DND-41 (cell line): ENCODE data around the gene TUBB6.

Experiments used
- ATAC-seq: fragments of 200-7000 bp; cut with Tn5 transposase; 3 replicates; pipeline ENCODE4 v1.9.1; 2021; ENCODE audit warnings: low read depth; ENCODE audit not compliant: insufficient read depth
- DNase-seq: peaks from one replicate; pipeline ENCODE4 v3.0.0-alpha.2; 2020
- H2AFZ ChIP-seq: 2 replicates; pipeline ENCODE4 v1.6.0; 2012; ENCODE audit warnings: low read depth, low read length
- H3K27ac ChIP-seq: 2 replicates; pipeline ENCODE4 v1.5.1; 2012; ENCODE audit warnings: low read length, inconsistent platforms
- H3K27me3 ChIP-seq: fragments of 200-600 bp; sonication (generic); 2 replicates; pipeline ENCODE4 v1.6.0; 2012; ENCODE audit warnings: low read length, mild to moderate bottlenecking, inconsistent platforms; ENCODE audit not compliant: insufficient read depth, poor library complexity
- H3K36me3 ChIP-seq: 2 replicates; pipeline ENCODE4 v1.5.1; 2012; ENCODE audit warnings: low read length, inconsistent platforms; ENCODE audit not compliant: insufficient read depth
- H3K4me1 ChIP-seq: 2 replicates; pipeline ENCODE4 v1.5.1; 2012; ENCODE audit warnings: mild to moderate bottlenecking, low read length; ENCODE audit not compliant: insufficient read depth
- H3K4me2 ChIP-seq: 2 replicates; pipeline ENCODE4 v1.6.0; 2012; ENCODE audit warnings: mild to moderate bottlenecking, moderate library complexity, low read length, inconsistent platforms; ENCODE audit not compliant: insufficient read depth
- H3K4me3 ChIP-seq, 2 experiments: fragments of 200-600 bp in 1 of 2; shearing (Covaris generic) in 1 of 2; 2 replicates each; pipeline ENCODE4 v1.5.1; 2012 to 2016; ENCODE audit warnings: inconsistent platforms in 2 of 2, low read length in 2 of 2, mild to moderate bottlenecking in 2 of 2, low read depth in 1 of 2, moderate library complexity in 1 of 2
- H3K79me2 ChIP-seq: 2 replicates; pipeline ENCODE4 v1.6.0; 2012; ENCODE audit warnings: low read length, inconsistent platforms; ENCODE audit not compliant: insufficient read depth
- H3K9ac ChIP-seq: 2 replicates; pipeline ENCODE4 v1.6.0; 2012; ENCODE audit warnings: low read depth, mild to moderate bottlenecking, inconsistent platforms, low read length, moderate library complexity
- H3K9me3 ChIP-seq: 2 replicates; pipeline ENCODE4 v1.5.1; 2012; ENCODE audit warnings: low read length, moderate library complexity, mild to moderate bottlenecking, inconsistent platforms; ENCODE audit not compliant: insufficient read depth, severe bottlenecking
- H4K20me1 ChIP-seq: 2 replicates; pipeline ENCODE4 v1.6.0; 2012; ENCODE audit warnings: low read length; ENCODE audit not compliant: insufficient read depth
- EZH2 ChIP-seq: IDR thresholded peaks from 3 replicates; pipeline ENCODE4 v1.6.1; 2012; ENCODE audit warnings: borderline replicate concordance, low read depth, mild to moderate bottlenecking, moderate library complexity, low read length, inconsistent platforms; ENCODE audit not compliant: severe bottlenecking
- TF ChIP-seq, protein P1 (sequence below): IDR thresholded peaks from 2 replicates; pipeline ENCODE4 v1.5.1; 2012; ENCODE audit warnings: borderline replicate concordance, low read length, moderate library complexity, mild to moderate bottlenecking; ENCODE audit not compliant: poor library complexity, severe bottlenecking; ENCODE audit errors: extremely low read depth

TUBB6 gene

GRCh38 chr18:12312976-12313375 lies 4.9 kb downstream of the TUBB6 start:
- no peak overlapping the region for H3K27ac ChIP-seq
- peaks cover 3% of the 10 kb centered on the region for H3K27me3 ChIP-seq
- H3K36me3 ChIP-seq = no peaks in the 10 kb centered on the region
- no peak overlapping the region for H2AFZ ChIP-seq
- TF ChIP-seq EZH2 = no peak
- TF ChIP-seq, protein P1, sequence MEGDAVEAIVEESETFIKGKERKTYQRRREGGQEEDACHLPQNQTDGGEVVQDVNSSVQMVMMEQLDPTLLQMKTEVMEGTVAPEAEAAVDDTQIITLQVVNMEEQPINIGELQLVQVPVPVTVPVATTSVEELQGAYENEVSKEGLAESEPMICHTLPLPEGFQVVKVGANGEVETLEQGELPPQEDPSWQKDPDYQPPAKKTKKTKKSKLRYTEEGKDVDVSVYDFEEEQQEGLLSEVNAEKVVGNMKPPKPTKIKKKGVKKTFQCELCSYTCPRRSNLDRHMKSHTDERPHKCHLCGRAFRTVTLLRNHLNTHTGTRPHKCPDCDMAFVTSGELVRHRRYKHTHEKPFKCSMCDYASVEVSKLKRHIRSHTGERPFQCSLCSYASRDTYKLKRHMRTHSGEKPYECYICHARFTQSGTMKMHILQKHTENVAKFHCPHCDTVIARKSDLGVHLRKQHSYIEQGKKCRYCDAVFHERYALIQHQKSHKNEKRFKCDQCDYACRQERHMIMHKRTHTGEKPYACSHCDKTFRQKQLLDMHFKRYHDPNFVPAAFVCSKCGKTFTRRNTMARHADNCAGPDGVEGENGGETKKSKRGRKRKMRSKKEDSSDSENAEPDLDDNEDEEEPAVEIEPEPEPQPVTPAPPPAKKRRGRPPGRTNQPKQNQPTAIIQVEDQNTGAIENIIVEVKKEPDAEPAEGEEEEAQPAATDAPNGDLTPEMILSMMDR = no peak
- H4K20me1 ChIP-seq = no peaks in the 10 kb centered on the region
- ATAC-seq = no peak
- no peaks in the 10 kb centered on the region for H3K79me2 ChIP-seq
- no peak overlapping the region for H3K4me2 ChIP-seq
- DNase-seq = no peak
- no peak overlapping the region for H3K4me3 ChIP-seq
- peaks cover 9% of the 10 kb centered on the region for H3K9me3 ChIP-seq
- H3K4me1 ChIP-seq = no peaks in the 10 kb centered on the region
- no peak overlapping the region for H3K9ac ChIP-seq

- H3K4me2 ChIP-seq = no peak overlapping the region
- no peak overlapping the region for H2AFZ ChIP-seq
- no peak overlapping the region for H3K4me3 ChIP-seq
- no peak overlapping the region for H3K9ac ChIP-seq
- no peak overlapping the region for H3K27ac ChIP-seq
- no peaks in the 10 kb centered on the region for H3K4me1 ChIP-seq
- peaks cover 9% of the 10 kb centered on the region for H3K9me3 ChIP-seq
- H4K20me1 ChIP-seq = no peaks in the 10 kb centered on the region
- H3K27me3 ChIP-seq = peaks cover 3% of the 10 kb centered on the region
- H3K36me3 ChIP-seq = no peaks in the 10 kb centered on the region
- TF ChIP-seq EZH2 = no peak
- TF ChIP-seq, protein P1 = no peak
- H3K79me2 ChIP-seq = no peaks in the 10 kb centered on the region
- ATAC-seq (no peak), DNase-seq (no peak)
Observed at GRCh38 chr18:12313530-12314245, 5.6 kb downstream of the TUBB6 start.

GRCh38 chr18:12314591-12315305 lies 6.7 kb downstream of the TUBB6 start:
- no peaks in the 10 kb centered on the region for H3K4me1 ChIP-seq
- H3K36me3 ChIP-seq = no peaks in the 10 kb centered on the region
- H3K4me2 ChIP-seq = no peak overlapping the region
- H3K27ac ChIP-seq = no peak overlapping the region
- no peak overlapping the region for H3K4me3 ChIP-seq
- H4K20me1 ChIP-seq = no peaks in the 10 kb centered on the region
- no peak for DNase-seq
- peaks cover 9% of the 10 kb centered on the region for H3K9me3 ChIP-seq
- peaks cover 3% of the 10 kb centered on the region for H3K27me3 ChIP-seq
- no peak overlapping the region for H3K9ac ChIP-seq
- TF ChIP-seq EZH2 = no peak
- TF ChIP-seq, protein P1 = no peak
- no peak for ATAC-seq
- H2AFZ ChIP-seq = no peak overlapping the region
- no peaks in the 10 kb centered on the region for H3K79me2 ChIP-seq
